ENCODE results near the gene LAMTOR3. TPM values are rescaled to one million over a fixed set of nuclear protein-coding genes. Genes with fewer than 3 reads are reported as not detected.

LAMTOR3 gene
- 113 TPM for total RNA-seq

GRCh38 chr4:99894161-99894997 is at the start of gene LAMTOR3:
Gene LAMTOR3, minus strand, starts transcription at chr4:99894427. Its CDS starts 464 bp downstream, at chr4:99893963.

Other genes with a start within 250 kb of the LAMTOR3 start
- 10.6 TPM for gene C4orf54, start 236.6 kb downstream of the LAMTOR3 start, total RNA-seq
- gene DAPP1, start 77.6 kb downstream of the LAMTOR3 start, total RNA-seq = 3.1 TPM
- 69.7 TPM for gene DNAJB14, start 52.2 kb upstream of the LAMTOR3 start, total RNA-seq
- 130 TPM for gene H2AZ1, start 55.8 kb upstream of the LAMTOR3 start, total RNA-seq

Data from camera-type eye (tissue), 1 donor.